ENCODE data around the gene BTBD9. TPM values are rescaled to one million over a fixed set of nuclear protein-coding genes. Genes with fewer than 3 reads are reported as not detected.

Gene BTBD9
- total and polyA plus RNA-seq, 7 experiments from 2014 or later: 12.7 to 58.8 (median 37.8) TPM

GRCh38 chr6:38354905-38355304 is 284.8 kb downstream of the BTBD9 start:
- Mint-ChIP-seq H3K36me3 (peaks cover 0 to 30% (median 23%) of the 10 kb centered on the region in 5 donors), H3K27me3 (peaks cover 0 to 4% (median 0%) of the 10 kb centered on the region in 5 donors), H3K9me3 (no peaks in the 10 kb centered on the region), H3K4me1 (peaks cover 0 to 16% (median 6%) of the 10 kb centered on the region in 7 donors), H3K4me3 (no peak overlapping the region), H3K27ac (no peak overlapping the region)
- CTCF ChIA-PET: no interaction called here
- POLR2A ChIA-PET: no interaction called here
- H3K9me3 ChIP-seq (ENCODE audit: control insufficient read depth in 2 of 3, low read length in 3 of 3): no peaks in the 10 kb centered on the region
- no peak for ATAC-seq
- H3K27me3 ChIP-seq (ENCODE audit: control insufficient read depth in 2 of 2, insufficient read depth in 2 of 2, low read length in 2 of 2): no peaks in the 10 kb centered on the region
- H3K4me3 ChIP-seq (ENCODE audit: low read length): no peak overlapping the region
- intact Hi-C loops (cut with micrococcal nuclease): no loop called here
- H3K4me1 ChIP-seq (ENCODE audit: control insufficient read depth in 2 of 2, insufficient read depth in 2 of 2, low read length in 2 of 2): no peaks in the 10 kb centered on the region
- H3K27ac ChIP-seq (ENCODE audit: low read depth, low read length): no peak overlapping the region
- no peak for DNase-seq
- H3K36me3 ChIP-seq (ENCODE audit: control insufficient read depth in 2 of 3, insufficient read depth in 3 of 3, low read length in 3 of 3): no peaks in the 10 kb centered on the region

- Histone ChIP-seq H3K36me3 (ENCODE audit: control insufficient read depth in 2 of 3, insufficient read depth in 3 of 3, low read length in 3 of 3) (no peaks in the 10 kb centered on the region), H3K9me3 (ENCODE audit: control insufficient read depth in 2 of 3, low read length in 3 of 3) (no peaks in the 10 kb centered on the region), H3K27ac (ENCODE audit: low read depth, low read length) (no peak overlapping the region), H3K4me1 (ENCODE audit: control insufficient read depth in 2 of 2, insufficient read depth in 2 of 2, low read length in 2 of 2) (no peaks in the 10 kb centered on the region), H3K27me3 (ENCODE audit: control insufficient read depth in 2 of 2, insufficient read depth in 2 of 2, low read length in 2 of 2) (no peaks in the 10 kb centered on the region), H3K4me3 (ENCODE audit: low read length) (no peak overlapping the region)
- POLR2A ChIA-PET: no interaction called here
- intact Hi-C loops (cut with micrococcal nuclease): no loop called here
- CTCF ChIA-PET: no interaction called here
- Mint-ChIP-seq H3K27ac (no peak overlapping the region), H3K9me3 (no peaks in the 10 kb centered on the region), H3K4me1 (peaks cover 0 to 16% (median 4%) of the 10 kb centered on the region in 7 donors), H3K36me3 (peaks cover 0 to 24% (median 17%) of the 10 kb centered on the region in 5 donors), H3K4me3 (no peak overlapping the region), H3K27me3 (peaks cover 0 to 4% (median 0%) of the 10 kb centered on the region in 5 donors)
- ATAC-seq (no peak), DNase-seq (no peak)
Observed at GRCh38 chr6:38354037-38354381, 285.7 kb downstream of the BTBD9 start.

- Mint-ChIP-seq H3K27ac (no peak overlapping the region), H3K4me3 (no peak overlapping the region), H3K4me1 (peaks cover 0 to 16% (median 4%) of the 10 kb centered on the region in 7 donors), H3K9me3 (no peaks in the 10 kb centered on the region), H3K36me3 (peaks cover 0 to 24% (median 17%) of the 10 kb centered on the region in 5 donors), H3K27me3 (peaks cover 0 to 4% (median 0%) of the 10 kb centered on the region in 5 donors)
- no peak overlapping the region for H3K27ac ChIP-seq (ENCODE audit: low read depth, low read length)
- no peaks in the 10 kb centered on the region for H3K27me3 ChIP-seq (ENCODE audit: control insufficient read depth in 2 of 2, insufficient read depth in 2 of 2, low read length in 2 of 2)
- H3K36me3 ChIP-seq (ENCODE audit: control insufficient read depth in 2 of 3, insufficient read depth in 3 of 3, low read length in 3 of 3): no peaks in the 10 kb centered on the region
- ChIA-PET CTCF (interaction anchor here (0.7 kb wide), 1 partner anchor 669 kb away, joined by 3 read pairs; no protein-coding TSS in a partner anchor), POLR2A (no interaction called here)
- no peaks in the 10 kb centered on the region for H3K4me1 ChIP-seq (ENCODE audit: control insufficient read depth in 2 of 2, insufficient read depth in 2 of 2, low read length in 2 of 2)
- DNase-seq: no peak
- ATAC-seq: no peak
- no peak overlapping the region for H3K4me3 ChIP-seq (ENCODE audit: low read length)
- no peaks in the 10 kb centered on the region for H3K9me3 ChIP-seq (ENCODE audit: control insufficient read depth in 2 of 3, low read length in 3 of 3)
- intact Hi-C loops (cut with micrococcal nuclease): no loop called here
Observed at GRCh38 chr6:38353310-38354036, 286.3 kb downstream of the BTBD9 start.

GRCh38 chr6:38352636-38353035 is 287.1 kb downstream of the BTBD9 start:
- intact Hi-C loops (cut with micrococcal nuclease): no loop called here
- no peak overlapping the region for H3K4me3 Mint-ChIP-seq
- DNase-seq (no peak), ATAC-seq (no peak)
- ChIA-PET POLR2A (no interaction called here), CTCF (interaction anchor here (0.7 kb wide), 1 partner anchor 669 kb away, joined by 3 read pairs; no protein-coding TSS in a partner anchor)
- Histone ChIP-seq H3K9me3 (ENCODE audit: control insufficient read depth in 2 of 3, low read length in 3 of 3) (no peaks in the 10 kb centered on the region), H3K27ac (ENCODE audit: low read depth, low read length) (no peak overlapping the region), H3K27me3 (ENCODE audit: control insufficient read depth in 2 of 2, insufficient read depth in 2 of 2, low read length in 2 of 2) (no peaks in the 10 kb centered on the region), H3K4me1 (ENCODE audit: control insufficient read depth in 2 of 2, insufficient read depth in 2 of 2, low read length in 2 of 2) (no peaks in the 10 kb centered on the region), H3K4me3 (ENCODE audit: low read length) (no peak overlapping the region), H3K36me3 (ENCODE audit: control insufficient read depth in 2 of 3, insufficient read depth in 3 of 3, low read length in 3 of 3) (no peaks in the 10 kb centered on the region)
- H3K27ac Mint-ChIP-seq: no peak overlapping the region
- H3K36me3 Mint-ChIP-seq: peaks cover 0 to 21% (median 9%) of the 10 kb centered on the region in 5 donors
- H3K27me3 Mint-ChIP-seq: peaks cover 0 to 4% (median 0%) of the 10 kb centered on the region in 5 donors
- peaks cover 0 to 9% (median 3%) of the 10 kb centered on the region in 7 donors for H3K4me1 Mint-ChIP-seq
- H3K9me3 Mint-ChIP-seq: no peaks in the 10 kb centered on the region

GRCh38 chr6:38350942-38351341 is 288.8 kb downstream of the BTBD9 start:
- Mint-ChIP-seq H3K36me3 (peaks cover 0 to 24% (median 3%) of the 10 kb centered on the region in 5 donors), H3K9me3 (no peaks in the 10 kb centered on the region), H3K4me3 (no peak overlapping the region), H3K4me1 (peaks cover 0 to 5% (median 0%) of the 10 kb centered on the region in 7 donors), H3K27ac (peak overlapping the region in 1 of 9 donors; percentile 53), H3K27me3 (peaks cover 0 to 2% (median 0%) of the 10 kb centered on the region in 5 donors)
- POLR2A ChIA-PET: no interaction called here
- ATAC-seq (no peak), DNase-seq (no peak)
- CTCF ChIA-PET: no interaction called here
- Histone ChIP-seq H3K27me3 (ENCODE audit: control insufficient read depth in 2 of 2, insufficient read depth in 2 of 2, low read length in 2 of 2) (no peaks in the 10 kb centered on the region), H3K4me3 (ENCODE audit: low read length) (no peak overlapping the region), H3K9me3 (ENCODE audit: control insufficient read depth in 2 of 3, low read length in 3 of 3) (no peaks in the 10 kb centered on the region), H3K36me3 (ENCODE audit: control insufficient read depth in 2 of 3, insufficient read depth in 3 of 3, low read length in 3 of 3) (no peaks in the 10 kb centered on the region), H3K4me1 (ENCODE audit: control insufficient read depth in 2 of 2, insufficient read depth in 2 of 2, low read length in 2 of 2) (no peaks in the 10 kb centered on the region), H3K27ac (ENCODE audit: low read depth, low read length) (no peak overlapping the region)
- intact Hi-C loops (cut with micrococcal nuclease): no loop called here

GRCh38 chr6:38350220-38350619 is 289.5 kb downstream of the BTBD9 start:
- peaks cover 0 to 27% (median 10%) of the 10 kb centered on the region in 5 donors for H3K36me3 Mint-ChIP-seq
- no peak overlapping the region for H3K27ac ChIP-seq (ENCODE audit: low read depth, low read length)
- ChIA-PET POLR2A (no interaction called here), CTCF (no interaction called here)
- ATAC-seq (no peak), DNase-seq (no peak)
- no peaks in the 10 kb centered on the region for H3K36me3 ChIP-seq (ENCODE audit: control insufficient read depth in 2 of 3, insufficient read depth in 3 of 3, low read length in 3 of 3)
- H3K27me3 Mint-ChIP-seq: peaks cover 0 to 2% (median 0%) of the 10 kb centered on the region in 5 donors
- intact Hi-C loops (cut with micrococcal nuclease): no loop called here
- H3K4me1 ChIP-seq (ENCODE audit: control insufficient read depth in 2 of 2, insufficient read depth in 2 of 2, low read length in 2 of 2): no peaks in the 10 kb centered on the region
- H3K4me3 Mint-ChIP-seq: no peak overlapping the region
- peaks cover 0 to 4% (median 0%) of the 10 kb centered on the region in 7 donors for H3K4me1 Mint-ChIP-seq
- no peaks in the 10 kb centered on the region for H3K9me3 ChIP-seq (ENCODE audit: control insufficient read depth in 2 of 3, low read length in 3 of 3)
- H3K27me3 ChIP-seq (ENCODE audit: control insufficient read depth in 2 of 2, insufficient read depth in 2 of 2, low read length in 2 of 2): no peaks in the 10 kb centered on the region
- H3K27ac Mint-ChIP-seq: no peak overlapping the region
- H3K4me3 ChIP-seq (ENCODE audit: low read length): no peak overlapping the region
- no peaks in the 10 kb centered on the region for H3K9me3 Mint-ChIP-seq

GRCh38 chr6:38349795-38350194 is 289.9 kb downstream of the BTBD9 start:
- Histone ChIP-seq H3K9me3 (ENCODE audit: control insufficient read depth in 2 of 3, low read length in 3 of 3) (no peaks in the 10 kb centered on the region), H3K27me3 (ENCODE audit: control insufficient read depth in 2 of 2, insufficient read depth in 2 of 2, low read length in 2 of 2) (no peaks in the 10 kb centered on the region), H3K4me1 (ENCODE audit: control insufficient read depth in 2 of 2, insufficient read depth in 2 of 2, low read length in 2 of 2) (no peaks in the 10 kb centered on the region), H3K27ac (ENCODE audit: low read depth, low read length) (no peak overlapping the region), H3K36me3 (ENCODE audit: control insufficient read depth in 2 of 3, insufficient read depth in 3 of 3, low read length in 3 of 3) (peaks cover 0 to 2% (median 0%) of the 10 kb centered on the region in 3 experiments), H3K4me3 (ENCODE audit: low read length) (no peak overlapping the region)
- no peak for ATAC-seq
- peaks cover 0 to 31% (median 13%) of the 10 kb centered on the region in 5 donors for H3K36me3 Mint-ChIP-seq
- intact Hi-C loops (cut with micrococcal nuclease): no loop called here
- DNase-seq: no peak
- peaks cover 0 to 4% (median 0%) of the 10 kb centered on the region in 7 donors for H3K4me1 Mint-ChIP-seq
- no peak overlapping the region for H3K4me3 Mint-ChIP-seq
- POLR2A ChIA-PET: no interaction called here
- H3K9me3 Mint-ChIP-seq: no peaks in the 10 kb centered on the region
- H3K27ac Mint-ChIP-seq: peak overlapping the region in 1 of 9 donors; percentile 51
- CTCF ChIA-PET: no interaction called here
- H3K27me3 Mint-ChIP-seq: peaks cover 0 to 2% (median 0%) of the 10 kb centered on the region in 5 donors

Data from naive thymus-derived CD4-positive, alpha-beta T cell (primary cell).